Adrenal gland (tissue), 5 donors: ENCODE results near the gene SAFB.

ENCODE experiments used
- CTCF ChIP-seq, 6 experiments: fragments of 450-650 bp in 4 of 6; fragments of 200-600 bp in 2 of 6; sonication (generic) in 1 of 6; IDR thresholded peaks; 1 replicate in 5 of 6; 2 replicates in 1 of 6; pipeline versions ENCODE4 v1.5.1 to v1.8.0; 2016 to 2021; ENCODE audit warnings: antibody characterized with exemption in 6 of 6, mild to moderate bottlenecking in 2 of 6, moderate library complexity in 1 of 6
- POLR2A ChIP-seq, 2 donors: fragments of 450-650 bp; IDR thresholded peaks; one replicate each; pipeline ENCODE4 v1.6.1; 2017; ENCODE audit warnings: antibody characterized with exemption in 2 of 2, mild to moderate bottlenecking in 2 of 2, moderate library complexity in 1 of 2
- donor health status: DM: no; HTN: no; CAD: no.

- TF ChIP-seq CTCF (IDR thresholded peaks at IDR 0.05) (no peak), POLR2A (IDR thresholded peaks at IDR 0.05) (no peak)
Measured at GRCh38 chr19:5619946-5620345, 2.9 kb upstream of the SAFB start.
